Measurements from ENCODE around the gene BHLHE40.

Gene BHLHE40

GRCh38 chr3:5013021-5013906, 34.0 kb downstream of the BHLHE40 start:
- peak; percentile 20; the same call in 1 of the 3 replicates for ATAC-seq
- TF ChIP-seq PPARA (CRISPR knock-in tag; IDR thresholded peaks at IDR 0.05; ENCODE audit: borderline replicate concordance): no peak
- TF ChIP-seq CSRNP3 (CRISPR knock-in tag; IDR thresholded peaks at IDR 0.05): no peak
- TF ChIP-seq ZNF565 (CRISPR knock-in tag; conservative IDR thresholded peaks at IDR 0.05; ENCODE audit: low read depth): no peak
- no peak for TF ChIP-seq ISL1 (CRISPR knock-in tag; IDR thresholded peaks at IDR 0.05)
- TF ChIP-seq, protein P1, sequence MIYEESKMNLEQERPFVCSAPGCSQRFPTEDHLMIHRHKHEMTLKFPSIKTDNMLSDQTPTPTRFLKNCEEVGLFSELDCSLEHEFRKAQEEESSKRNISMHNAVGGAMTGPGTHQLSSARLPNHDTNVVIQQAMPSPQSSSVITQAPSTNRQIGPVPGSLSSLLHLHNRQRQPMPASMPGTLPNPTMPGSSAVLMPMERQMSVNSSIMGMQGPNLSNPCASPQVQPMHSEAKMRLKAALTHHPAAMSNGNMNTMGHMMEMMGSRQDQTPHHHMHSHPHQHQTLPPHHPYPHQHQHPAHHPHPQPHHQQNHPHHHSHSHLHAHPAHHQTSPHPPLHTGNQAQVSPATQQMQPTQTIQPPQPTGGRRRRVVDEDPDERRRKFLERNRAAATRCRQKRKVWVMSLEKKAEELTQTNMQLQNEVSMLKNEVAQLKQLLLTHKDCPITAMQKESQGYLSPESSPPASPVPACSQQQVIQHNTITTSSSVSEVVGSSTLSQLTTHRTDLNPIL (CRISPR knock-in tag; IDR thresholded peaks at IDR 0.05; ENCODE audit: low read depth): no peak
- TF ChIP-seq ZFP3 (CRISPR knock-in tag; IDR thresholded peaks at IDR 0.05): no peak
- TF ChIP-seq GLIS3 (CRISPR knock-in tag; IDR thresholded peaks at IDR 0.05): no peak
- TF ChIP-seq ARNTL (CRISPR knock-in tag; IDR thresholded peaks at IDR 0.05; ENCODE audit: borderline replicate concordance, low read depth): no peak
- no peak for TF ChIP-seq TCF4 (CRISPR knock-in tag; IDR thresholded peaks at IDR 0.05; ENCODE audit: borderline replicate concordance)

GRCh38 chr3:5014391-5014790, 35.2 kb downstream of the BHLHE40 start:
- ATAC-seq: no peak
- TF ChIP-seq PATZ1 (CRISPR knock-in tag; IDR thresholded peaks at IDR 0.05; ENCODE audit: borderline replicate concordance) (no peak), ZFP30 (CRISPR knock-in tag; IDR thresholded peaks at IDR 0.05) (no peak), TCF4 (CRISPR knock-in tag; IDR thresholded peaks at IDR 0.05; ENCODE audit: borderline replicate concordance) (no peak), ARNTL (CRISPR knock-in tag; IDR thresholded peaks at IDR 0.05; ENCODE audit: borderline replicate concordance, low read depth) (no peak), PPARA (CRISPR knock-in tag; IDR thresholded peaks at IDR 0.05; ENCODE audit: borderline replicate concordance) (no peak), ESRRG (CRISPR knock-in tag; IDR thresholded peaks at IDR 0.05) (no peak), BACH2 (CRISPR knock-in tag; IDR thresholded peaks at IDR 0.05; ENCODE audit: borderline replicate concordance) (no peak), ZFP3 (CRISPR knock-in tag; IDR thresholded peaks at IDR 0.05) (no peak), ISL1 (CRISPR knock-in tag; IDR thresholded peaks at IDR 0.05) (no peak), TOX (CRISPR knock-in tag; IDR thresholded peaks at IDR 0.05; ENCODE audit: borderline replicate concordance) (no peak)
- TF ChIP-seq, protein P1 (CRISPR knock-in tag; IDR thresholded peaks at IDR 0.05; ENCODE audit: low read depth): no peak

- no peak for ATAC-seq
- TF ChIP-seq CSRNP3 (CRISPR knock-in tag; IDR thresholded peaks at IDR 0.05): no peak
- TF ChIP-seq ARNTL (CRISPR knock-in tag; IDR thresholded peaks at IDR 0.05; ENCODE audit: borderline replicate concordance, low read depth): no peak
- TF ChIP-seq GLIS3 (CRISPR knock-in tag; IDR thresholded peaks at IDR 0.05): no peak
- no peak for TF ChIP-seq CSDC2 (CRISPR knock-in tag; IDR thresholded peaks at IDR 0.05)
- no peak for TF ChIP-seq ZC3H10 (CRISPR knock-in tag; IDR thresholded peaks at IDR 0.05)
- TF ChIP-seq TCF4 (CRISPR knock-in tag; IDR thresholded peaks at IDR 0.05; ENCODE audit: borderline replicate concordance): no peak
- no peak for TF ChIP-seq TSHZ2 (CRISPR knock-in tag; IDR thresholded peaks at IDR 0.05)
- TF ChIP-seq, protein P1 (CRISPR knock-in tag; IDR thresholded peaks at IDR 0.05; ENCODE audit: low read depth): no peak
- TF ChIP-seq SNAI2 (CRISPR knock-in tag; IDR thresholded peaks at IDR 0.05): no peak
- TF ChIP-seq POU6F1 (CRISPR knock-in tag; IDR thresholded peaks at IDR 0.05; ENCODE audit: borderline replicate concordance, low read depth): no peak
- no peak for TF ChIP-seq ESRRG (CRISPR knock-in tag; IDR thresholded peaks at IDR 0.05)
- TF ChIP-seq OSR1 (CRISPR knock-in tag; IDR thresholded peaks at IDR 0.05): no peak
- TF ChIP-seq RARB (CRISPR knock-in tag; IDR thresholded peaks at IDR 0.05): no peak
- no peak for TF ChIP-seq PPARA (CRISPR knock-in tag; IDR thresholded peaks at IDR 0.05; ENCODE audit: borderline replicate concordance)
- no peak for TF ChIP-seq ZNF8 (CRISPR knock-in tag; IDR thresholded peaks at IDR 0.05)
- no peak for TF ChIP-seq TOX (CRISPR knock-in tag; IDR thresholded peaks at IDR 0.05; ENCODE audit: borderline replicate concordance)
Observed at GRCh38 chr3:5015056-5015455, 35.8 kb downstream of the BHLHE40 start.
